Right lobe of liver (tissue), 4 donors: ENCODE measurements around the gene FGF8.

ENCODE experiments used
- CTCF ChIP-seq, 4 donors: fragments of 200-600 bp in 3 of 4; fragments of 450-650 bp in 1 of 4; IDR thresholded peaks; one replicate each; pipeline versions ENCODE4 v1.5.1 to v1.8.0; 2016 to 2022; ENCODE audit warnings: antibody characterized with exemption in 4 of 4, mild to moderate bottlenecking in 2 of 4
- POLR2A ChIP-seq: fragments of 450-650 bp; IDR thresholded peaks from one replicate; pipeline ENCODE4 v1.6.1; 2017; ENCODE audit warnings: antibody characterized with exemption, mild to moderate bottlenecking
- donor health status: DM: no; HTN: no; CAD: no.
- donor health status: DM: no; HTN: no; CAD: no.
- donor health status: DM: no; HTN: yes; CAD: no.

GRCh38 chr10:101774589-101775272, 1.2 kb downstream of the FGF8 start:
- TF ChIP-seq POLR2A (no peak), CTCF (IDR thresholded peaks at IDR 0.05) (no peak)
